ENCODE results near the gene CLEC2B. TPM values are rescaled to one million over a fixed set of nuclear protein-coding genes. Genes with fewer than 3 reads are reported as not detected.

Gene CLEC2B
- total and polyA plus RNA-seq, 8 donors = 16.3 to 34.7 (median 23.8) TPM

GRCh38 chr12:9908350-9908749 is 39.2 kb upstream of the CLEC2B start:
- no peaks in the 10 kb centered on the region for H3K36me3 ChIP-seq
- H3K4me3 ChIP-seq = no peak overlapping the region
- H3K9me3 ChIP-seq = peaks cover 0 to 47% of the 10 kb centered on the region in 2 donors
- H3K27ac ChIP-seq = no peak overlapping the region
- no peaks in the 10 kb centered on the region for H3K27me3 ChIP-seq
- H3K4me1 ChIP-seq = no peaks in the 10 kb centered on the region
- DNase-seq (no peak), ATAC-seq (no peak)
- intact Hi-C loops (cut with DNase I) = no loop called here
- TF ChIP-seq CTCF (IDR thresholded peaks at IDR 0.05) = no peak

GRCh38 chr12:9907769-9908168 is 38.6 kb upstream of the CLEC2B start:
- TF ChIP-seq CTCF (IDR thresholded peaks at IDR 0.05) = no peak
- peaks cover 0 to 52% of the 10 kb centered on the region in 2 donors for H3K9me3 ChIP-seq
- no peak overlapping the region for H3K4me3 ChIP-seq
- H3K27ac ChIP-seq = no peak overlapping the region
- ATAC-seq (no peak), DNase-seq (no peak)
- no peaks in the 10 kb centered on the region for H3K4me1 ChIP-seq
- intact Hi-C loops (cut with DNase I) = no loop called here
- no peaks in the 10 kb centered on the region for H3K36me3 ChIP-seq
- H3K27me3 ChIP-seq = no peaks in the 10 kb centered on the region

- Histone ChIP-seq H3K27ac (no peak overlapping the region), H3K27me3 (no peaks in the 10 kb centered on the region), H3K9me3 (peaks cover 0 to 52% of the 10 kb centered on the region in 2 donors), H3K36me3 (no peaks in the 10 kb centered on the region), H3K4me1 (no peaks in the 10 kb centered on the region), H3K4me3 (no peak overlapping the region)
- intact Hi-C loops (cut with DNase I) = no loop called here
- no peak for ATAC-seq
- no peak for TF ChIP-seq CTCF (IDR thresholded peaks at IDR 0.05)
- no peak for DNase-seq
Observed at GRCh38 chr12:9906873-9907272, 37.7 kb upstream of the CLEC2B start.

- intact Hi-C loops (cut with DNase I) = no loop called here
- no peak overlapping the region for H3K27ac ChIP-seq
- no peak overlapping the region for H3K4me3 ChIP-seq
- H3K9me3 ChIP-seq = peaks cover 0 to 32% of the 10 kb centered on the region in 2 donors
- H3K36me3 ChIP-seq = no peaks in the 10 kb centered on the region
- H3K4me1 ChIP-seq = no peaks in the 10 kb centered on the region
- DNase-seq (no peak), ATAC-seq (no peak)
- H3K27me3 ChIP-seq = no peaks in the 10 kb centered on the region
- no peak for TF ChIP-seq CTCF (IDR thresholded peaks at IDR 0.05)
Observed at GRCh38 chr12:9902539-9903228, 33.5 kb upstream of the CLEC2B start.

- Histone ChIP-seq H3K27me3 (no peaks in the 10 kb centered on the region), H3K4me3 (no peak overlapping the region), H3K36me3 (no peaks in the 10 kb centered on the region), H3K9me3 (peaks cover 0 to 32% of the 10 kb centered on the region in 2 donors), H3K4me1 (no peaks in the 10 kb centered on the region), H3K27ac (no peak overlapping the region)
- intact Hi-C loops (cut with DNase I) = no loop called here
- TF ChIP-seq CTCF (IDR thresholded peaks at IDR 0.05) = no peak
- no peak for DNase-seq
- ATAC-seq = no peak
Observed at GRCh38 chr12:9900930-9901329, 31.8 kb upstream of the CLEC2B start.

Data from left lung (tissue), 10 donors.